Stomach (tissue), 9 donors: Measurements from ENCODE around the gene PKP2. TPM values are rescaled to one million over a fixed set of nuclear protein-coding genes. Genes with fewer than 3 reads are reported as not detected.

Experiments
- DNase-seq, 2 donors: peaks; one replicate each; pipeline versions ENCODE4 v3.0.0 to v3.0.0-alpha.2; 2013 to 2019
- H3K27ac ChIP-seq, 5 donors: fragments of 200-600 bp in 4 of 5; sonication (generic) in 4 of 5; one replicate each; pipeline ENCODE4 v1.5.1; 2013 to 2019; ENCODE audit warnings: mild to moderate bottlenecking in 1 of 5, moderate library complexity in 1 of 5
- H3K27me3 ChIP-seq, 3 donors: fragments of 200-600 bp; sonication (generic); one replicate each; pipeline ENCODE4 v1.5.1; 2017 to 2019; ENCODE audit warnings: mixed run types in 1 of 3
- H3K36me3 ChIP-seq, 4 donors: fragments of 200-600 bp; sonication (generic); 1 replicate in 3 of 4; 2 replicates in 1 of 4; pipeline ENCODE4 v1.5.1; 2016 to 2019
- H3K4me1 ChIP-seq, 4 donors: fragments of 200-600 bp; sonication (generic); one replicate each; pipeline ENCODE4 v1.5.1; 2016 to 2019
- H3K4me3 ChIP-seq, 4 donors: fragments of 200-600 bp; sonication (generic) in 3 of 4; one replicate each; pipeline ENCODE4 v1.5.1; 2016 to 2019; ENCODE audit warnings: mild to moderate bottlenecking in 1 of 4
- H3K9me3 ChIP-seq, 4 donors: fragments of 200-600 bp; sonication (generic); one replicate each; pipeline ENCODE4 v1.5.1; 2016 to 2019
- CTCF ChIP-seq, 7 experiments: fragments of 450-650 bp in 4 of 7; fragments of 200-600 bp in 3 of 7; sonication (generic) in 3 of 7; IDR thresholded peaks; one replicate each; pipeline ENCODE4 v1.5.1; 2016 to 2019; ENCODE audit warnings: antibody characterized with exemption in 7 of 7, control low read depth in 2 of 7, mild to moderate bottlenecking in 1 of 7
- EP300 ChIP-seq: sonication (generic); formaldehyde crosslinking; IDR thresholded peaks from one replicate; pipeline ENCODE4 v1.6.1; 2017; ENCODE audit warnings: antibody characterized with exemption
- POLR2A ChIP-seq, 4 donors: fragments of 450-650 bp; IDR thresholded peaks; one replicate each; pipeline ENCODE4 v1.6.1; 2016; ENCODE audit warnings: antibody characterized with exemption in 4 of 4, control low read depth in 2 of 4, mild to moderate bottlenecking in 1 of 4, moderate library complexity in 1 of 4
- POLR2AphosphoS5 ChIP-seq, 3 donors: sonication (generic); formaldehyde crosslinking; IDR thresholded peaks; one replicate each; pipeline ENCODE4 v1.6.1; 2016; ENCODE audit warnings: antibody characterized with exemption in 3 of 3
- WGBS, 5 donors: extraction: QIAGEN DNeasy Blood & Tissue Kit in 3 of 5; methylation state at CpG; one replicate each; pipeline versions ENCODE4 v1.1.5 to v1.1.7; 2013 to 2018; 5-methylcytosine and 5-hydroxymethylcytosine counted together
- intact Hi-C: fragments of 100-400 bp; cut with DNase I; formaldehyde crosslinking; loops from one replicate; pipeline ENCODE4 v1.15.1; 2023; ENCODE audit warnings: low total_unique reads
- polyA plus RNA-seq, 3 donors: library from polyadenylated mRNA; stranded (reverse); fragments of 200-250 nt; gene quantifications; one replicate each; pipeline ENCODE4 v1.2.3, GENCODE V29; 2013
- total RNA-seq, 5 donors: library from RNA; depleted of rRNA; stranded (reverse); fragments of >200 nt; gene quantifications; one replicate each; pipeline versions ENCODE4 v1.1.0 to v1.2.3, GENCODE V29; 2014 to 2016
- donor health status: healthy with polysubstance abuse.
- donor health status: Bipolar disorder and iron deficiency.
- donor health status: healthy.

The PKP2 gene
- total and polyA plus RNA-seq, 8 donors: 5.8 to 85.8 (median 39.5) TPM

DNA sequence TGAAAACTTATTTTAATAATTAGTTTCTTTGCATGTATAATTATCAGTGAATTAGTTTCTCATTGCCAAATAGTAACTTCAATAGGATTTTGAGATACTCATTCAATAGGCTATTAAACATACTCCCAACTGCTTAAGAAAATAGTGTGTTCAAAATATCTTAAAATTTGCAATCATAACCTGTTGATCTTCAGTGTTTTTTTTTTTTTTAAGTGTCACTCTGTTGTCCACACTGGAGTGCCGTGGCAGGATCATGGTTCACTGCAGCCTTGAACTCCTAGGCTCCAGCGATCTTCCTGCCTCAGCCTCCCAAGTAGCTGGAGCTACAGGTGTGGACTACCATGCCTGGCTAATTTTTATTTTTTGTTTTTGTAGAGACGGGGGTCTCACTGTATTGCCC is 139.4 kb downstream of the PKP2 start:
- 83 to 95% (median 89%) methylated on average over 3 of the region's 3 CpGs for WGBS, 5 donors
- intact Hi-C loops: loop anchor here (5.0 to 10.0 kb wide), 2 partner anchors 168 to 1260 kb away; no protein-coding TSS in a partner anchor
- no peak for TF ChIP-seq POLR2A (IDR thresholded peaks at IDR 0.05)
- TF ChIP-seq POLR2AphosphoS5 (IDR thresholded peaks at IDR 0.05): no peak
- TF ChIP-seq EP300: no peak
- no peak for TF ChIP-seq CTCF (IDR thresholded peaks at IDR 0.05)
- Histone ChIP-seq H3K27me3 (no peaks in the 10 kb centered on the region), H3K9me3 (no peaks in the 10 kb centered on the region), H3K4me1 (peaks cover 11 to 28% (median 20%) of the 10 kb centered on the region in 4 donors), H3K27ac (no peak overlapping the region), H3K4me3 (no peak overlapping the region), H3K36me3 (peaks cover 8 to 18% (median 14%) of the 10 kb centered on the region in 4 donors)
- DNase-seq: no peak

DNA sequence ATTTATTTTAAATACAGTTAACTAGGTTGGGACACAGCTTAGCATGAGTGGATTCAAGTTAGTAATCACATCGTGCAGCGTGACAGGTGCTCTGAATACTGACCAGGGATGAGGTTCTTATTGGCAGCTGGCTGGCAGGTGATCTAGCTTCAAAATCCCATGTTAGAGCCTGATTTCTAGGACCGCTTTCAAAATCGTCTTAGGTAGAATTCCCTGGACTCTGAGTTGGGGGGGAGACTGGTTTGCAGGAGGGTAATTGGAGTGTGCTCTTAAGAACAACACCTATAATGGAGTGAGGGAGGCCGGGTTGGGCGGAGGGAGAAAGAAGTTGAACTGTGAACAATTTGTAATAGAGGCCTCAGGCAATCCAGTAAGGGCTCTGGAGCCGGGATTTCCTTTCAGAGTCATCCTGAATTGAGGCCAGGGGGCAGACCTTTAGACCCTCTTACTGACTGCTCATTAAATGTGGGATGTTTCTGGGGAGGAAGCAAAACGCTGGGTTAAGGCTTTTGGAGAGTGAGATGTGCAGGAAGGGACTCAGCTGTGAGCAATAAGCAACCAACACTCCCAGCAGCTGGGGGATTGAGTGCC is 140.0 kb downstream of the PKP2 start:
- peak overlapping the region; percentile 79 to 98 (median 90) for H3K4me3 ChIP-seq
- TF ChIP-seq POLR2AphosphoS5 (IDR thresholded peaks at IDR 0.05): no peak
- no peak for TF ChIP-seq CTCF (IDR thresholded peaks at IDR 0.05)
- TF ChIP-seq EP300: no peak
- TF ChIP-seq POLR2A (IDR thresholded peaks at IDR 0.05): no peak
- intact Hi-C loops: loop anchor here (5.0 to 10.0 kb wide), 2 partner anchors 168 to 1261 kb away; no protein-coding TSS in a partner anchor
- no peaks in the 10 kb centered on the region for H3K9me3 ChIP-seq
- peaks cover 14 to 24% (median 20%) of the 10 kb centered on the region in 4 donors for H3K36me3 ChIP-seq
- no peaks in the 10 kb centered on the region for H3K27me3 ChIP-seq
- DNase-seq: peak in 1 of 2 donors; percentile 38
- peak overlapping the region in 4 of 5 donors; percentile 85 to 94 (median 90) for H3K27ac ChIP-seq
- H3K4me1 ChIP-seq: peaks cover 11 to 28% (median 20%) of the 10 kb centered on the region in 4 donors
- WGBS, 5 donors: 33 to 40% (median 37%) methylated on average over 8 of the region's 8 CpGs

GRCh38 chr12:32755654-32756475 is 140.7 kb downstream of the PKP2 start, which contains the start of gene YARS2:
YARS2 (minus strand) TSS chr12:32755897; CDS start chr12:32755874, 23 bp downstream.
- H3K4me3 ChIP-seq: peak within 1 kb of the TSS; percentile 79 to 98 (median 90)
- intact Hi-C loops: loop anchor here (5.0 to 10.0 kb wide), 2 partner anchors 169 to 1261 kb away; no protein-coding TSS in a partner anchor
- DNase-seq: peak; percentile 97 to 99
- no peaks in the 10 kb centered on the region for H3K9me3 ChIP-seq
- peaks cover 16 to 31% (median 27%) of the 10 kb centered on the region in 4 donors for H3K36me3 ChIP-seq
- H3K4me1 ChIP-seq: peaks cover 11 to 28% (median 20%) of the 10 kb centered on the region in 4 donors
- H3K27me3 ChIP-seq: no peaks in the 10 kb centered on the region
- TF ChIP-seq POLR2A (IDR thresholded peaks at IDR 0.05) (peak in 1 of 4 donors; percentile 12), EP300 (no peak), POLR2AphosphoS5 (IDR thresholded peaks at IDR 0.05) (peak; percentile 79 to 94 (median 80)), CTCF (IDR thresholded peaks at IDR 0.05) (peak in 5 of 7 experiments; percentile 59 to 90 (median 82))
- 0 to 1% (median 0%) methylated on average over 24 to 39 of the region's 39 CpGs for WGBS, 5 donors
- peak within 1 kb of the TSS; percentile 71 to 94 (median 87) for H3K27ac ChIP-seq

DNA sequence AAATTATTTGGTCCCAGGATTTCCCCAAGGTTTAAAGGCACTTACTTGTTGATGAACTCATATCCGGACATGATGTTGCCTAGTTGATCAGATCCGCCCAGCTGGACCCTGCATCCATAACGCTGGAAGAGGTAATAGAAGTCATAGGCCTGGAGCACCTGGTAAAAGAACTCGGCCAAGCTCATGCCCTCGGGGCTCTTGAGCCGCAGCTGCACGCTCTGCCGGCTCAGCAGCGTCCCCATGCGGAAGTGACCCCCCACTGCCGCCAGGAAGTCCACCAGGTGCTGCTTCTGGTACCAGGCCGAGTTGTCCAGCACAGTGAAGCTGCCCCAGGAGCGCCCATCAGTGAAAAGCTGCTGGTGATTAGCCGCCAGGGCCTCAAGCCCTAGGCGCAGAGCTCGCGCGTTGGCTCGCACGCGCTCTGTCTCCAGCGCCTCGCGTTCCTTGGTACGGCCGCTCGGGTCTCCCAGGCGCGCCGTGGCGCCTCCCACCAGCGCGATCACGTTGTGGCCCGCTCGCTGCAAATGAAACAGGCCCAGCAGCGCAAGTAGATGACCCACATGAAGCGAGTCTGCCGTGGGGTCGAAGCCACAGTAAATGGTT is 141.4 kb downstream of the PKP2 start:
- intact Hi-C loops: loop anchor here (5.0 to 10.0 kb wide), 2 partner anchors 170 to 1262 kb away; no protein-coding TSS in a partner anchor
- Histone ChIP-seq H3K36me3 (peaks cover 22 to 38% (median 34%) of the 10 kb centered on the region in 4 donors), H3K4me3 (peak overlapping the region; percentile 79 to 98 (median 90)), H3K4me1 (peaks cover 11 to 28% (median 20%) of the 10 kb centered on the region in 4 donors), H3K9me3 (no peaks in the 10 kb centered on the region), H3K27me3 (no peaks in the 10 kb centered on the region), H3K27ac (peak overlapping the region; percentile 45 to 94 (median 87))
- TF ChIP-seq EP300: no peak
- TF ChIP-seq POLR2A (IDR thresholded peaks at IDR 0.05): no peak
- TF ChIP-seq POLR2AphosphoS5 (IDR thresholded peaks at IDR 0.05): peak in 1 of 3 donors; percentile 34
- peak in 5 of 7 experiments; percentile 39 to 66 (median 46) for TF ChIP-seq CTCF (IDR thresholded peaks at IDR 0.05)
- 0 to 1% (median 0%) methylated on average over 18 to 40 of the region's 40 CpGs for WGBS, 5 donors
- peak; percentile 72 to 91 for DNase-seq
